Measurements from ENCODE around the gene ANGPTL8. TPM values are rescaled to one million over a fixed set of nuclear protein-coding genes. Genes with fewer than 3 reads are reported as not detected.
A peak's percentile ranks its signal among the peaks of the same experiment; 100 is the strongest.

Gene ANGPTL8
- total RNA-seq, 3 donors from 2014 or later: 0.44 to 17.9 TPM; not detected in 1

DNA sequence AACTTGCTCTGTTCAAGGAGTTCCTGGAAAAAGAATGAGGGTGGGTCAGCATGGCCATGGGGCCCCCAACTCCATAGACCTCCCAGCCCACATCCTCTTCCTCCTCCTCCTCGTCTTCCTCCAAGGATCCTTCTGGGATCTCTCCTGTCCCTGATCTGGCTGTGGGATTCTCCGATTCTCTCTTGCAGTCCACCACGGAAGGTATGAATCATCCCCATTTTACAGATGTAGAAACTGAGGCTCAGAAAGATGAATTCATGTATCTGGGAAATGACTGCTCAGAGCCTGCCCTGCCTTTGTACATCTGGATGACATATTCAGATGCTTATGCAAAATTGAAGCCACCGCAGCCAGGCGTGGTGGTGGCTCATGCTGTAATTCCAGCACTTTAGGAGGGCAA, 39.9 kb upstream of the ANGPTL8 start:
- no peak overlapping the region for H3K4me3 ChIP-seq
- H3K9me3 ChIP-seq: no peaks in the 10 kb centered on the region
- no peaks in the 10 kb centered on the region for H3K36me3 ChIP-seq
- H3K27me3 ChIP-seq: no peaks in the 10 kb centered on the region
- DNase-seq (ENCODE audit: low spot score in 2 of 2): no peak
- H3K27ac ChIP-seq: peak overlapping the region; percentile 42 to 57
- H3K4me1 ChIP-seq: peaks cover 3 to 6% of the 10 kb centered on the region in 2 donors
- intact Hi-C loops (cut with DNase I; ENCODE audit: low total_unique reads): no loop called here
- TF ChIP-seq, protein P1, sequence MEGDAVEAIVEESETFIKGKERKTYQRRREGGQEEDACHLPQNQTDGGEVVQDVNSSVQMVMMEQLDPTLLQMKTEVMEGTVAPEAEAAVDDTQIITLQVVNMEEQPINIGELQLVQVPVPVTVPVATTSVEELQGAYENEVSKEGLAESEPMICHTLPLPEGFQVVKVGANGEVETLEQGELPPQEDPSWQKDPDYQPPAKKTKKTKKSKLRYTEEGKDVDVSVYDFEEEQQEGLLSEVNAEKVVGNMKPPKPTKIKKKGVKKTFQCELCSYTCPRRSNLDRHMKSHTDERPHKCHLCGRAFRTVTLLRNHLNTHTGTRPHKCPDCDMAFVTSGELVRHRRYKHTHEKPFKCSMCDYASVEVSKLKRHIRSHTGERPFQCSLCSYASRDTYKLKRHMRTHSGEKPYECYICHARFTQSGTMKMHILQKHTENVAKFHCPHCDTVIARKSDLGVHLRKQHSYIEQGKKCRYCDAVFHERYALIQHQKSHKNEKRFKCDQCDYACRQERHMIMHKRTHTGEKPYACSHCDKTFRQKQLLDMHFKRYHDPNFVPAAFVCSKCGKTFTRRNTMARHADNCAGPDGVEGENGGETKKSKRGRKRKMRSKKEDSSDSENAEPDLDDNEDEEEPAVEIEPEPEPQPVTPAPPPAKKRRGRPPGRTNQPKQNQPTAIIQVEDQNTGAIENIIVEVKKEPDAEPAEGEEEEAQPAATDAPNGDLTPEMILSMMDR (IDR thresholded peaks at IDR 0.05): no peak
- TF ChIP-seq POLR2AphosphoS5 (IDR thresholded peaks at IDR 0.05) (no peak), POLR2A (IDR thresholded peaks at IDR 0.05) (no peak)

DNA sequence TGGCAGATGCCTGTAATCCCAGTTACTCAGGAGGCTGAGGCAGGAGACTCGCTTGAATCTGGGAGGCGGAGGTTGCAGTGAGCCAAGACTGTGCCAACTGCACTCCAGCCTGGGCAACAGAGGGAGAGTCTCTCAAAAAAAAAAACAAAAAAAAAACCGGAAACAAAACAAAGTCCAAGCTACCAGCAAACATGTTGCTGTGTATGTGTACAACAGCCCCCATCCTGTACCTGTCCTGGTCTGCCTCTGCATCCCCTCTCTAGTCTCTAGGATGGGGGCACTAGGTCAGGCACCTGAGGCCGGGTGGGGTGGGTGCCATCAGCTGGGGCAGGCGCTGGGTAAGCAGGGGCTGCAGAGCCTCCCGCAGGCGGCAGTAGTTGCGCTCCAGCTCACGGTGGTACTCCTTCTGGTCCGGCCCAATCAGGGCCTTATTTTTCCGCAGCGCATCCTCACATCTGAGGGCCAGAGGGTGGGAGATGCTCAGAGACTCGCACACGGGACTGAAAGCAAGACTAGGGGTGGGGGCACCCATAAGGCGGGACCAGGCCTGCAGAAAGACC, 39.3 kb upstream of the ANGPTL8 start:
- H3K36me3 ChIP-seq: no peaks in the 10 kb centered on the region
- no peak overlapping the region for H3K27ac ChIP-seq
- no peak overlapping the region for H3K4me3 ChIP-seq
- H3K27me3 ChIP-seq: no peaks in the 10 kb centered on the region
- no peaks in the 10 kb centered on the region for H3K9me3 ChIP-seq
- no peak for DNase-seq (ENCODE audit: low spot score in 2 of 2)
- peaks cover 3 to 6% of the 10 kb centered on the region in 2 donors for H3K4me1 ChIP-seq
- intact Hi-C loops (cut with DNase I; ENCODE audit: low total_unique reads): no loop called here
- TF ChIP-seq POLR2A (IDR thresholded peaks at IDR 0.05) (no peak), POLR2AphosphoS5 (IDR thresholded peaks at IDR 0.05) (no peak)
- TF ChIP-seq, protein P1 (IDR thresholded peaks at IDR 0.05): no peak

DNA sequence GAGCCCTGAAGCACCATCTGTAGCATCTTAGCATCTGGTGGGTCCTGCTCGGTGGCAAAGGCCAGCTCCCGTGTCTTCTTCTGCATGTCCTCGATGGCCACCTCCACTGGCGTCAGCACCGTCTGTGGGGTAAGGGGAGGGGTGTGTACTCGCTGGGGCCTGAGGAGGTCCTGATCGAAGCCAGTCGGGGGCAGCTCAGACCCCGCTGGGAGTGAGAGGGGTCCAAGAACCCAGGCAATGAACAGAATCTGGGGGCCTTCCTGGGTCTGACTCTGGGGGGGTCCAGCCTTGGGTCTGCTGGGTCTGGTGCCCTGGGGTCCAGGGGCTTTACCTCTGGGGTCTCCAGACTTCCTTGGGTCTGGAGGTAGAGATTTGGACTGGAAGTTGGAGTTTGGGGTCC, 38.5 kb upstream of the ANGPTL8 start:
- TF ChIP-seq POLR2AphosphoS5 (IDR thresholded peaks at IDR 0.05) (no peak), POLR2A (IDR thresholded peaks at IDR 0.05) (no peak)
- TF ChIP-seq, protein P1 (IDR thresholded peaks at IDR 0.05): no peak
- DNase-seq (ENCODE audit: low spot score in 2 of 2): no peak
- Histone ChIP-seq H3K9me3 (no peaks in the 10 kb centered on the region), H3K4me3 (no peak overlapping the region), H3K36me3 (no peaks in the 10 kb centered on the region), H3K27me3 (no peaks in the 10 kb centered on the region), H3K4me1 (peaks cover 0 to 3% of the 10 kb centered on the region in 2 donors), H3K27ac (peak overlapping the region in 1 of 2 donors; percentile 19)
- intact Hi-C loops (cut with DNase I; ENCODE audit: low total_unique reads): no loop called here

DNA sequence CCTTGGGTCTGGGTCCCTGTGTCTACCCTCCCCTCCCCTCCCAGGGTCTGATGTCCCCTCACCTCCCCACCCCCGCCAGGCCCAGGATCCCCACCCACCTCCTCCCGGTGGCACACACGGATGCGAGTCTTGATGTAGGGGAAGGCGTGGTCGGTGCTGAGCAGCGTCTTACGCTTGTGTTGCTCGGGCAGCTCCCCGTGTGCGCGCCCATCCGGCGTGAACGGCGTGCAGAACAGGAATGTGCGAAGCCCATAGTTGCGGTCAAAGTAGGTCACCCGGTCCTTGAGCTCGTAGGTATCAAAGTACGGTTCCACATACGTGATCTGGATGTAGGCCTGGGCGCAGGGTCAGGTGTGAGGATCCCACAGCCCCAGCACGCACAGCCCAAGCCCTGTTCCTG, 37.6 kb upstream of the ANGPTL8 start:
- Histone ChIP-seq H3K4me1 (peaks cover 0 to 3% of the 10 kb centered on the region in 2 donors), H3K4me3 (no peak overlapping the region), H3K27me3 (no peaks in the 10 kb centered on the region), H3K9me3 (no peaks in the 10 kb centered on the region), H3K36me3 (no peaks in the 10 kb centered on the region), H3K27ac (peak overlapping the region; percentile 19 to 88)
- intact Hi-C loops (cut with DNase I; ENCODE audit: low total_unique reads): no loop called here
- no peak for TF ChIP-seq POLR2AphosphoS5 (IDR thresholded peaks at IDR 0.05)
- TF ChIP-seq, protein P1 (IDR thresholded peaks at IDR 0.05): no peak
- no peak for TF ChIP-seq POLR2A (IDR thresholded peaks at IDR 0.05)
- DNase-seq (ENCODE audit: low spot score in 2 of 2): no peak

DNA sequence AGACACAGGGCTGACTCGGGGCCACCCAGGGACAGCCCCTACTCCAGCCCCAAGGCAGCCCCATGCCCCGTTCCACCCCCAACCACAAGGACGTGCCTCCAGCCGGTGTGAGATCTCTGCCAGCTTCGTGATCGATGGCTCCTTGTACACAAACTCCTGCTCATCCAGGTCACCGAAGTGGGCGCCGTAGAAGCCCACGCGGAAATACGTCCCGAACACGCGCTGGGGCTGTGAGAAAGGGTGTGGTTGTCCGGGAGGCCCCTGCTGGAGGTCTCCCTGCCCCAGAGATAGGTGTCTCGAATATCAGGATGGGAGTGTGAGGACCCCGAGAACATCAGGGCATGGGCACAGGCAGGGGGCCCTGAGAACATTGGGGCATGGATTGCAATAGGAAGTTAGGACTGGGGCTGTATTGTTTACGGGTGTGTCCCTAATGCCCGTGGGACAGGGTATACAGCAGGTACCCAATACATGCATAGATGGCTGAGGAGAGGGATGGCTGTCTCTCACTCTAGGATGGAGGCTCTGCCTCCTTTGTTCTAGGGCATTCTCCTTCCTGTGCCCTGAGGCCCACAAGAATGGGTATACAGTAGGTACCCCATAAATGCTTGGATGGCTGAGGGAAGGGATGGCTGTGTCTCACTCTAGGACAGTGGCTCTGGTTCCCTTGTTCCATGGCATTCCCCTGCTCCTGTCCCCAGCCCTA, 36.8 kb upstream of the ANGPTL8 start:
- H3K27me3 ChIP-seq: no peaks in the 10 kb centered on the region
- no peaks in the 10 kb centered on the region for H3K9me3 ChIP-seq
- intact Hi-C loops (cut with DNase I; ENCODE audit: low total_unique reads): no loop called here
- TF ChIP-seq, protein P1 (IDR thresholded peaks at IDR 0.05): no peak
- TF ChIP-seq POLR2A (IDR thresholded peaks at IDR 0.05): no peak
- no peak overlapping the region for H3K4me3 ChIP-seq
- peak overlapping the region; percentile 88 to 90 for H3K27ac ChIP-seq
- H3K4me1 ChIP-seq: peaks cover 0 to 3% of the 10 kb centered on the region in 2 donors
- H3K36me3 ChIP-seq: no peaks in the 10 kb centered on the region
- DNase-seq (ENCODE audit: low spot score in 2 of 2): no peak
